Keratinocyte (primary cell): Measurements from ENCODE around the gene MAP4K1. TPM values are rescaled to one million over a fixed set of nuclear protein-coding genes. Genes with fewer than 3 reads are reported as not detected.

Experiments used
- DNase-seq: peaks from one replicate; pipeline ENCODE4 v3.0.0-alpha.2; 2011; ENCODE audit warnings: low read depth, missing footprints, low spot score
- FAIRE-seq: peaks from 2 replicates; lab custom pipeline; 2011; peaks lifted over from hg19 to GRCh38; lab: Jason Lieb, UNC
- H2AFZ ChIP-seq: 2 replicates; pipeline ENCODE4 v1.6.0; 2012; ENCODE audit warnings: low read length, control low read depth, inconsistent platforms; ENCODE audit not compliant: control insufficient read depth
- H3K27ac ChIP-seq: 2 replicates; pipeline ENCODE4 v1.5.1; 2011; ENCODE audit warnings: low read length; ENCODE audit not compliant: control insufficient read depth, insufficient read depth
- H3K27me3 ChIP-seq: 3 replicates; pipeline ENCODE4 v1.6.0; 2011; ENCODE audit warnings: low read length; ENCODE audit not compliant: control insufficient read depth, insufficient read depth; ENCODE audit errors: extremely low read depth
- H3K36me3 ChIP-seq, 2 experiments: 2 replicates in 1 of 2; 3 replicates in 1 of 2; pipeline ENCODE4 v1.5.1; 2011; ENCODE audit warnings: low read length in 2 of 2, mild to moderate bottlenecking in 1 of 2; ENCODE audit not compliant: control insufficient read depth in 2 of 2, insufficient read depth in 2 of 2; ENCODE audit errors: extremely low read depth in 1 of 2
- H3K4me1 ChIP-seq: 3 replicates; pipeline ENCODE4 v1.5.1; 2011; ENCODE audit warnings: low read length; ENCODE audit not compliant: control insufficient read depth, insufficient read depth; ENCODE audit errors: extremely low read depth
- H3K4me2 ChIP-seq: 3 replicates; pipeline ENCODE4 v1.6.0; 2011; ENCODE audit warnings: low read depth, low read length; ENCODE audit not compliant: control insufficient read depth, insufficient read depth; ENCODE audit errors: extremely low read depth
- H3K4me3 ChIP-seq, 3 experiments: fragments of 200-600 bp in 1 of 3; sonication (generic) in 1 of 3; 2 replicates in 2 of 3; 3 replicates in 1 of 3; pipeline ENCODE4 v1.5.1; 2011 to 2016; ENCODE audit warnings: low read length in 3 of 3, mild to moderate bottlenecking in 3 of 3, control low read depth in 2 of 3, inconsistent platforms in 1 of 3, low read depth in 1 of 3, mixed read lengths in 1 of 3, mixed run types in 1 of 3, moderate library complexity in 1 of 3; ENCODE audit not compliant: control insufficient read depth in 2 of 3, insufficient read depth in 2 of 3; ENCODE audit errors: extremely low read depth in 1 of 3
- H3K79me2 ChIP-seq: 2 replicates; pipeline ENCODE4 v1.6.0; 2012; ENCODE audit warnings: low read length; ENCODE audit not compliant: control insufficient read depth, insufficient read depth
- H3K9ac ChIP-seq: 3 replicates; pipeline ENCODE4 v1.6.0; 2011; ENCODE audit warnings: low read length; ENCODE audit not compliant: control insufficient read depth, insufficient read depth; ENCODE audit errors: extremely low read depth
- H3K9me1 ChIP-seq: 3 replicates; pipeline ENCODE4 v1.6.0; 2011; ENCODE audit warnings: low read length; ENCODE audit not compliant: control insufficient read depth, insufficient read depth; ENCODE audit errors: extremely low read depth
- H3K9me3 ChIP-seq: 2 replicates; pipeline ENCODE4 v1.5.1; 2012; ENCODE audit warnings: low read depth, low read length; ENCODE audit not compliant: control insufficient read depth
- H4K20me1 ChIP-seq: 3 replicates; pipeline ENCODE4 v1.6.0; 2011; ENCODE audit warnings: low read length; ENCODE audit not compliant: control insufficient read depth, insufficient read depth; ENCODE audit errors: extremely low read depth
- EZH2 ChIP-seq: IDR thresholded peaks from one replicate; pipeline ENCODE4 v1.6.1; 2012; ENCODE audit warnings: inconsistent platforms, mild to moderate bottlenecking, low read length, moderate library complexity
- dilution Hi-C: fragments of 300-500 bp; cut with MboI; formaldehyde crosslinking; loops from one replicate; pipeline ENCODE4 v1.7.0; 2020; ENCODE audit warnings: low sequenced_read_pairs; ENCODE audit not compliant: extremely low pct_ligation_motif_present
- polyA plus RNA-seq, 5 experiments: library from polyadenylated mRNA; depleted of rRNA in 3 of 5; stranded (reverse) in 3 of 5; stranded (forward) in 1 of 5; unstranded in 1 of 5; fragments of >200 nt; gene quantifications; 1 replicate in 1 of 5; 2 replicates in 3 of 5; 3 replicates in 1 of 5; pipeline versions ENCODE4 v1.2.1 to v1.2.3, GENCODE V29; 2011 to 2012; ENCODE audit warnings: missing spikeins in 2 of 5, low read depth in 1 of 5, low replicate concordance in 1 of 5
- TF ChIP-seq, protein P1 (sequence below), 3 experiments: IDR thresholded peaks in 1 of 3; conservative IDR thresholded peaks in 1 of 3; optimal IDR thresholded peaks in 1 of 3; 2 replicates in 2 of 3; 3 replicates in 1 of 3; pipeline versions ENCODE3 to v1.5.1; 2011; ENCODE audit warnings: low read length in 3 of 3, mild to moderate bottlenecking in 3 of 3, moderate library complexity in 2 of 3, control low read depth in 1 of 3, inconsistent platforms in 1 of 3; ENCODE audit not compliant: insufficient read depth in 2 of 3; ENCODE audit errors: extremely low read depth in 1 of 3

MAP4K1 gene
- polyA plus RNA-seq, 1 donor (not counting 4 experiments of a cell fraction or from before 2014, with no cell fraction given): 0.25 TPM

DNA sequence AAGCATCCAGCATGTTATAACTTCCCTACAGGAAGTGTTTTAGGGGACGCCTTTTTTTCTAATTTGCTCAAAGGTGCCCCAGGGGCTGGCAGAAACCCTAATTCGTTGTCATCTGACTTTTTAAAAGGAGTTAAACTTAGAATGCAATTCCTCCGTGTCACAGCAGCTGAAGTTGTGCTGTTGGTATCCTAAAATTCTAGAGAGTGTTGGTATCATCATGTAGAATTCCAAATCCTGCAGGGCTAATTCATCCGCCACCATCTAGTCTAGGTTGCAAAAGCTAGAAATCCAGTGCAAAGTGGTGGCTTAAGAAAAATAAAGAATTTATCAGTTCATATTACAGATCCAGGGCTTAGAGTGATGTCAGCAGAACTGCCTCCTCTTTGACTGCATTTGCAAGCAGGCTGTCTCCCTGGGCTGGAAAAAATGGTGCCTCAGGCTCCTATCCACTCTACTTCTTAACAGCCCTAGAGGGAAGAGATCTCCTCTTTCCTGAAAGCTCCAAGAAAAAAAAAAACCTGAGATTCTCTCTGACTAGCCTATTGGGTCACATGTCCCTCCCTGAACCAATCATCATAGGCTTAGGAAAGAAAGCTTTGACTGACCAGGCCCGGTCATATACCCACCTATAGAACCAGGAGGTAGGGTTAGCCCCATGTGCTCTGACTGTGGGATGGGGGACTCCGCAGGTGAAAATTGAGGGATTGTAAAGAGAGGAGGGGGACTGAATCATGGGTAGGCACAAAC lies 73.0 kb downstream of the MAP4K1 start:
- DNase-seq: no peak
- peak overlapping the region; percentile 29 for H3K9ac ChIP-seq
- H4K20me1 ChIP-seq: no peaks in the 10 kb centered on the region
- H2AFZ ChIP-seq: peak overlapping the region; percentile 42
- TF ChIP-seq, protein P1, sequence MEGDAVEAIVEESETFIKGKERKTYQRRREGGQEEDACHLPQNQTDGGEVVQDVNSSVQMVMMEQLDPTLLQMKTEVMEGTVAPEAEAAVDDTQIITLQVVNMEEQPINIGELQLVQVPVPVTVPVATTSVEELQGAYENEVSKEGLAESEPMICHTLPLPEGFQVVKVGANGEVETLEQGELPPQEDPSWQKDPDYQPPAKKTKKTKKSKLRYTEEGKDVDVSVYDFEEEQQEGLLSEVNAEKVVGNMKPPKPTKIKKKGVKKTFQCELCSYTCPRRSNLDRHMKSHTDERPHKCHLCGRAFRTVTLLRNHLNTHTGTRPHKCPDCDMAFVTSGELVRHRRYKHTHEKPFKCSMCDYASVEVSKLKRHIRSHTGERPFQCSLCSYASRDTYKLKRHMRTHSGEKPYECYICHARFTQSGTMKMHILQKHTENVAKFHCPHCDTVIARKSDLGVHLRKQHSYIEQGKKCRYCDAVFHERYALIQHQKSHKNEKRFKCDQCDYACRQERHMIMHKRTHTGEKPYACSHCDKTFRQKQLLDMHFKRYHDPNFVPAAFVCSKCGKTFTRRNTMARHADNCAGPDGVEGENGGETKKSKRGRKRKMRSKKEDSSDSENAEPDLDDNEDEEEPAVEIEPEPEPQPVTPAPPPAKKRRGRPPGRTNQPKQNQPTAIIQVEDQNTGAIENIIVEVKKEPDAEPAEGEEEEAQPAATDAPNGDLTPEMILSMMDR (optimal IDR thresholded peaks at IDR 0.05 in 1 of 3, IDR thresholded peaks at IDR 0.05 in 1 of 3, conservative IDR thresholded peaks at IDR 0.05 in 1 of 3; ENCODE audit: extremely low read depth in 1 of 3, insufficient read depth in 2 of 3, low read length in 3 of 3): peak in 1 of 3 experiments; percentile 41
- TF ChIP-seq EZH2: no peak
- H3K79me2 ChIP-seq: no peaks in the 10 kb centered on the region
- dilution Hi-C loops: no loop called here
- peak overlapping the region; percentile 24 for H3K27ac ChIP-seq
- H3K9me3 ChIP-seq: no peaks in the 10 kb centered on the region
- no peaks in the 10 kb centered on the region for H3K27me3 ChIP-seq
- peak overlapping the region; percentile 83 for H3K4me2 ChIP-seq
- no peak for FAIRE-seq
- H3K36me3 ChIP-seq: no peaks in the 10 kb centered on the region
- H3K4me3 ChIP-seq: peak overlapping the region in 2 of 3 experiments; percentile 50 to 53
- H3K9me1 ChIP-seq: peaks cover 2% of the 10 kb centered on the region
- H3K4me1 ChIP-seq: peaks cover 14% of the 10 kb centered on the region

DNA sequence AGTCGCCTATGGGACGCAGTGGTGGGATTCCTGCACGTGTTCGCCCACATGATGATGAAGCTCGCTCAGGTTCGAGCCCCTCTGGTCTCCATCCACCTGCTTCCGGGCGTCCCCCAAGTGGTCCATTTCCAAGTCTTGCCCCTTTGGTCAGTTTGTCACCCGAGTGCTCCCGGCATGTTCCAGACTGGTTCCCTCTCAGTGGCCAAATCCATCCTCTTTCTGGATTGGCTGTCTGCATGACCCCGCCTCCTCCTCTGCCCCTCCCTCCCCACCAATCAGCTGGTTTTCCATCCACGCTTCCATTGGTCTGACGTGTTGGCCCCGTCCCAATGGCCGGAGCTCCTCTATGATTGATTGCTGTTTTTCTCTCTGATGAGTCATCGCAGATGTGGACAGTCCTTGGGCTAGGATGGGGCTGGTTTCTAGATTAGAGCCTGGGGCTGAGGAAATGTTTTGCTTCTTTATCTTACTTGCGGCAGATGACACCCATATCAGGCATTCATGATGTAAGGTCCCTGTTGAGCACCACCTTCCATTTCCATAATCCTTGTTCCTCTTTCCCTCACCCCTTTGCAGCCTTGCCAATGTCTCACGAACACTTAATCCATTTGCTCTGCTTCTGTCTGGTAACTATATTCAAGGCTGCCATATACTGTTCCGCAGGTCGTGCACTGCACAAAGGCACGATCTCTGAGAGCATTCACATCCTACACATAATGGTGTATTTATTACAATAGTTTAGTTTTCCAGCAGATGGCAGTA lies 73.8 kb downstream of the MAP4K1 start:
- no peaks in the 10 kb centered on the region for H3K27me3 ChIP-seq
- no peak overlapping the region for H3K9ac ChIP-seq
- H3K27ac ChIP-seq: peak overlapping the region; percentile 22
- no peaks in the 10 kb centered on the region for H3K9me3 ChIP-seq
- H2AFZ ChIP-seq: peak overlapping the region; percentile 68
- peaks cover 2% of the 10 kb centered on the region for H3K9me1 ChIP-seq
- peak overlapping the region in 2 of 3 experiments; percentile 50 to 53 for H3K4me3 ChIP-seq
- no peaks in the 10 kb centered on the region for H3K79me2 ChIP-seq
- peak; percentile 89 for DNase-seq
- peak; percentile 92 for FAIRE-seq
- no peaks in the 10 kb centered on the region for H3K36me3 ChIP-seq
- H3K4me2 ChIP-seq: peak overlapping the region; percentile 83
- H3K4me1 ChIP-seq: peaks cover 14% of the 10 kb centered on the region
- no peaks in the 10 kb centered on the region for H4K20me1 ChIP-seq
- no peak for TF ChIP-seq EZH2
- TF ChIP-seq, protein P1 (optimal IDR thresholded peaks at IDR 0.05 in 1 of 3, IDR thresholded peaks at IDR 0.05 in 1 of 3, conservative IDR thresholded peaks at IDR 0.05 in 1 of 3; ENCODE audit: extremely low read depth in 1 of 3, insufficient read depth in 2 of 3, low read length in 3 of 3): peak in 2 of 3 experiments; percentile 52 to 64
- dilution Hi-C loops: no loop called here
